ENCODE measurements around the gene SLC6A18. TPM values are rescaled to one million over a fixed set of nuclear protein-coding genes. Genes with fewer than 3 reads are reported as not detected.

The SLC6A18 gene
- total and polyA plus RNA-seq, 9 of the 15 experiments (the other 6 are each of a cell fraction or from before 2014, with no cell fraction given) = not detected

DNA sequence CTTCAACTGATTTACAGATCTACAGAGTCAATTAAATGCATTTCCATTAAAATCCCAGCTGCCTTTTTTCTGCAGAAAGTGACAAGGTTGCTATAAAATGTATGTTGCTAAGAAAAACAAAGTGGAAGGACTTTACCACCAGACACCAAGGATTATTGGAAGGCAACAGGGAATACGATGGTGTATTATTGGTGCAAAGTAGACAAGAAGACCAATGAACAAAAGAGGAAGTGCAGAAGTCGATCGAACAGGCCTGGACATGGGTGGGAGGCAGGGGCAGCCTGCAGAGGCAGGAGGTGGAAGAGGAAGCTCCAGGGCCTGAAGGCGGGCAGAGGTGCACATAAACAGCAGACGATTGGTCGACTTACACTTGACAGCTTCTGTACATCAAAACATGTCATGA, 34.3 kb upstream of the SLC6A18 start:
- intact Hi-C loops (cut with micrococcal nuclease) (no loop called here), in situ Hi-C loops (cut with MboI) (no loop called here)
- Histone ChIP-seq H3K9me1 (ENCODE audit: control insufficient read depth, insufficient read depth, low read length) (no peaks in the 10 kb centered on the region), H3K4me1 (replicated peaks in 1 of 2; ENCODE audit: control insufficient read depth in 2 of 2, insufficient read depth in 2 of 2, low read length in 2 of 2) (peaks cover 38 to 59% of the 10 kb centered on the region in 2 experiments), H3K36me3 (ENCODE audit: control insufficient read depth, insufficient read depth, low read length) (no peaks in the 10 kb centered on the region), H3K9me3 (replicated peaks; ENCODE audit: control insufficient read depth, insufficient read depth, low read depth, low read length) (no peaks in the 10 kb centered on the region), H4K20me1 (replicated peaks; ENCODE audit: control insufficient read depth, insufficient read depth, low read length) (no peaks in the 10 kb centered on the region), H2AFZ (ENCODE audit: low read depth, low read length) (peak overlapping the region; percentile 35), H3K27ac (ENCODE audit: extremely low read depth, low read depth, low read length) (no peak overlapping the region), H3K4me2 (ENCODE audit: insufficient read depth, low read length) (no peak overlapping the region), H3K4me3 (no peak overlapping the region), H3K27me3 (ENCODE audit: control insufficient read depth in 2 of 2, insufficient read depth in 2 of 2, low read length in 2 of 2) (no peaks in the 10 kb centered on the region; a peak in 1 of 5 replicates), H3K79me2 (ENCODE audit: control insufficient read depth, insufficient read depth, low read length) (no peaks in the 10 kb centered on the region), H3K9ac (ENCODE audit: insufficient read depth in 1 of 2, low read depth in 2 of 2, low read length in 2 of 2) (no peak overlapping the region; a peak in 1 of 4 replicates)
- BruUV-seq (replicated peaks) = no TSS peak
- DNase-seq (ENCODE audit: extremely low read depth in 1 of 4, low spot score in 3 of 4) (peak in 2 of 4 experiments; percentile 67 to 68), FAIRE-seq (peak; percentile 82), ATAC-seq (peak; percentile 73)
- 8% methylated on average over 6 of the region's 6 CpGs for WGBS (ENCODE audit: insufficient coverage, low coverage, missing lambda C conversion rate)
- ChIA-PET POLR2A (interaction anchor here (0.5 to 1.0 kb wide), 3 partner anchors 17 to 1007 kb away, joined by 3 read pairs; no protein-coding TSS in a partner anchor), CTCF (ENCODE audit: low intra/inter-chr PET ratio) (no interaction called here)
- TF ChIP-seq, protein P1, sequence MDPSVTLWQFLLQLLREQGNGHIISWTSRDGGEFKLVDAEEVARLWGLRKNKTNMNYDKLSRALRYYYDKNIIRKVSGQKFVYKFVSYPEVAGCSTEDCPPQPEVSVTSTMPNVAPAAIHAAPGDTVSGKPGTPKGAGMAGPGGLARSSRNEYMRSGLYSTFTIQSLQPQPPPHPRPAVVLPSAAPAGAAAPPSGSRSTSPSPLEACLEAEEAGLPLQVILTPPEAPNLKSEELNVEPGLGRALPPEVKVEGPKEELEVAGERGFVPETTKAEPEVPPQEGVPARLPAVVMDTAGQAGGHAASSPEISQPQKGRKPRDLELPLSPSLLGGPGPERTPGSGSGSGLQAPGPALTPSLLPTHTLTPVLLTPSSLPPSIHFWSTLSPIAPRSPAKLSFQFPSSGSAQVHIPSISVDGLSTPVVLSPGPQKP (CRISPR knock-in tag; IDR thresholded peaks at IDR 0.05) = no peak
- TF ChIP-seq, protein P2, sequence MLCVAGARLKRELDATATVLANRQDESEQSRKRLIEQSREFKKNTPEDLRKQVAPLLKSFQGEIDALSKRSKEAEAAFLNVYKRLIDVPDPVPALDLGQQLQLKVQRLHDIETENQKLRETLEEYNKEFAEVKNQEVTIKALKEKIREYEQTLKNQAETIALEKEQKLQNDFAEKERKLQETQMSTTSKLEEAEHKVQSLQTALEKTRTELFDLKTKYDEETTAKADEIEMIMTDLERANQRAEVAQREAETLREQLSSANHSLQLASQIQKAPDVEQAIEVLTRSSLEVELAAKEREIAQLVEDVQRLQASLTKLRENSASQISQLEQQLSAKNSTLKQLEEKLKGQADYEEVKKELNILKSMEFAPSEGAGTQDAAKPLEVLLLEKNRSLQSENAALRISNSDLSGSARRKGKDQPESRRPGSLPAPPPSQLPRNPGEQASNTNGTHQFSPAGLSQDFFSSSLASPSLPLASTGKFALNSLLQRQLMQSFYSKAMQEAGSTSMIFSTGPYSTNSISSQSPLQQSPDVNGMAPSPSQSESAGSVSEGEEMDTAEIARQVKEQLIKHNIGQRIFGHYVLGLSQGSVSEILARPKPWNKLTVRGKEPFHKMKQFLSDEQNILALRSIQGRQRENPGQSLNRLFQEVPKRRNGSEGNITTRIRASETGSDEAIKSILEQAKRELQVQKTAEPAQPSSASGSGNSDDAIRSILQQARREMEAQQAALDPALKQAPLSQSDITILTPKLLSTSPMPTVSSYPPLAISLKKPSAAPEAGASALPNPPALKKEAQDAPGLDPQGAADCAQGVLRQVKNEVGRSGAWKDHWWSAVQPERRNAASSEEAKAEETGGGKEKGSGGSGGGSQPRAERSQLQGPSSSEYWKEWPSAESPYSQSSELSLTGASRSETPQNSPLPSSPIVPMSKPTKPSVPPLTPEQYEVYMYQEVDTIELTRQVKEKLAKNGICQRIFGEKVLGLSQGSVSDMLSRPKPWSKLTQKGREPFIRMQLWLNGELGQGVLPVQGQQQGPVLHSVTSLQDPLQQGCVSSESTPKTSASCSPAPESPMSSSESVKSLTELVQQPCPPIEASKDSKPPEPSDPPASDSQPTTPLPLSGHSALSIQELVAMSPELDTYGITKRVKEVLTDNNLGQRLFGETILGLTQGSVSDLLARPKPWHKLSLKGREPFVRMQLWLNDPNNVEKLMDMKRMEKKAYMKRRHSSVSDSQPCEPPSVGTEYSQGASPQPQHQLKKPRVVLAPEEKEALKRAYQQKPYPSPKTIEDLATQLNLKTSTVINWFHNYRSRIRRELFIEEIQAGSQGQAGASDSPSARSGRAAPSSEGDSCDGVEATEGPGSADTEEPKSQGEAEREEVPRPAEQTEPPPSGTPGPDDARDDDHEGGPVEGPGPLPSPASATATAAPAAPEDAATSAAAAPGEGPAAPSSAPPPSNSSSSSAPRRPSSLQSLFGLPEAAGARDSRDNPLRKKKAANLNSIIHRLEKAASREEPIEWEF (CRISPR knock-in tag; IDR thresholded peaks at IDR 0.05) = no peak
- TF ChIP-seq RBM34 (IDR thresholded peaks at IDR 0.05; ENCODE audit: borderline replicate concordance, insufficient read depth, low read length) (no peak), SUPT5H (IDR thresholded peaks at IDR 0.05) (no peak), TEAD1 (CRISPR knock-in tag; IDR thresholded peaks at IDR 0.05) (0 out of 4 replicates have a peak, but pooled peaks of 1 of the 2 experiments have one; percentile 13), HMGN3 (IDR thresholded peaks at IDR 0.05; ENCODE audit: borderline replicate concordance, extremely low read depth, insufficient read length, low read depth, low read length) (no peak), ZNF785 (CRISPR knock-in tag; IDR thresholded peaks at IDR 0.05) (no peak)
- TF ChIP-seq, protein P3, sequence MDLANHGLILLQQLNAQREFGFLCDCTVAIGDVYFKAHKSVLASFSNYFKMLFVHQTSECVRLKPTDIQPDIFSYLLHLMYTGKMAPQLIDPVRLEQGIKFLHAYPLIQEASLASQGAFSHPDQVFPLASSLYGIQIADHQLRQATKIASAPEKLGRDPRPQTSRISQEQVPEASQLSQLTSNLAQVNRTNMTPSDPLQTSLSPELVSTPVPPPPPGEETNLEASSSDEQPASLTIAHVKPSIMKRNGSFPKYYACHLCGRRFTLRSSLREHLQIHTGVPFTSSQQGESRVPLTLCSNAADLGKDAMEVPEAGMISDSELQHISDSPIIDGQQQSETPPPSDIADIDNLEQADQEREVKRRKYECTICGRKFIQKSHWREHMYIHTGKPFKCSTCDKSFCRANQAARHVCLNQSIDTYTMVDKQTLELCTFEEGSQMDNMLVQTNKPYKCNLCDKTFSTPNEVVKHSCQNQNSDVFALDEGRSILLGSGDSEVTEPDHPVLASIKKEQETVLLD (IDR thresholded peaks at IDR 0.05) = no peak
- TF ChIP-seq, protein P4, sequence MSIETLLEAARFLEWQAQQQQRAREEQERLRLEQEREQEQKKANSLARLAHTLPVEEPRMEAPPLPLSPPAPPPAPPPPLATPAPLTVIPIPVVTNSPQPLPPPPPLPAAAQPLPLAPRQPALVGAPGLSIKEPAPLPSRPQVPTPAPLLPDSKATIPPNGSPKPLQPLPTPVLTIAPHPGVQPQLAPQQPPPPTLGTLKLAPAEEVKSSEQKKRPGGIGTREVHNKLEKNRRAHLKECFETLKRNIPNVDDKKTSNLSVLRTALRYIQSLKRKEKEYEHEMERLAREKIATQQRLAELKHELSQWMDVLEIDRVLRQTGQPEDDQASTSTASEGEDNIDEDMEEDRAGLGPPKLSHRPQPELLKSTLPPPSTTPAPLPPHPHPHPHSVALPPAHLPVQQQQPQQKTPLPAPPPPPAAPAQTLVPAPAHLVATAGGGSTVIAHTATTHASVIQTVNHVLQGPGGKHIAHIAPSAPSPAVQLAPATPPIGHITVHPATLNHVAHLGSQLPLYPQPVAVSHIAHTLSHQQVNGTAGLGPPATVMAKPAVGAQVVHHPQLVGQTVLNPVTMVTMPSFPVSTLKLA (conservative IDR thresholded peaks at IDR 0.05) = no peak
- TF ChIP-seq, protein P5, sequence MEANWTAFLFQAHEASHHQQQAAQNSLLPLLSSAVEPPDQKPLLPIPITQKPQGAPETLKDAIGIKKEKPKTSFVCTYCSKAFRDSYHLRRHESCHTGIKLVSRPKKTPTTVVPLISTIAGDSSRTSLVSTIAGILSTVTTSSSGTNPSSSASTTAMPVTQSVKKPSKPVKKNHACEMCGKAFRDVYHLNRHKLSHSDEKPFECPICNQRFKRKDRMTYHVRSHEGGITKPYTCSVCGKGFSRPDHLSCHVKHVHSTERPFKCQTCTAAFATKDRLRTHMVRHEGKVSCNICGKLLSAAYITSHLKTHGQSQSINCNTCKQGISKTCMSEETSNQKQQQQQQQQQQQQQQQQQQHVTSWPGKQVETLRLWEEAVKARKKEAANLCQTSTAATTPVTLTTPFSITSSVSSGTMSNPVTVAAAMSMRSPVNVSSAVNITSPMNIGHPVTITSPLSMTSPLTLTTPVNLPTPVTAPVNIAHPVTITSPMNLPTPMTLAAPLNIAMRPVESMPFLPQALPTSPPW (CRISPR knock-in tag; IDR thresholded peaks at IDR 0.05) = no peak

Measured in K562 (cell line).